ENCODE measurements around the gene ERG.

ERG gene

GRCh38 chr21:38330666-38331065 is 167.6 kb downstream of the ERG start:
- no peak for DNase-seq (ENCODE audit: low read depth)

Data from stimulated activated CD8-positive, alpha-beta memory T cell treated with anti-CD3 and anti-CD28 coated beads, Interleukin-12 subunit alpha, Interleukin-12 subunit beta, amount 100 ng/mL, for 4 hours (primary cell).